ENCODE results near the gene LGALS7B. TPM values are rescaled to one million over a fixed set of nuclear protein-coding genes. Genes with fewer than 3 reads are reported as not detected.
"Not testable (repeated sequence)": the region's sequence is repeated elsewhere in the genome, so short reads cannot be mapped to it uniquely, and the experiment has no call there.

The LGALS7B gene
- total RNA-seq = 0.39 TPM in 1 of 2 replicates, not detected in the other

- no peak for DNase-seq (ENCODE audit: low read depth in 2 of 2)
Measured at GRCh38 chr19:38788478-38789243, at the start of gene LGALS7B. Gene LGALS7B, plus strand, starts transcription at chr19:38789200. Its CDS starts 27 bp downstream, at chr19:38789227.

- DNase-seq (ENCODE audit: low read depth in 2 of 2) = peak in 1 of 2 donors; percentile 0
Measured at GRCh38 chr19:38739440-38740256, 49.4 kb upstream of the LGALS7B start.

GRCh38 chr19:38740257-38740592, 48.8 kb upstream of the LGALS7B start:
- DNase-seq (ENCODE audit: low read depth in 2 of 2) = peak in 1 of 2 donors; percentile 0

- DNase-seq (ENCODE audit: low read depth in 2 of 2) = no peak
Measured at GRCh38 chr19:38740932-38741331, 48.1 kb upstream of the LGALS7B start.

- DNase-seq (ENCODE audit: low read depth in 2 of 2) = no peak
Measured at GRCh38 chr19:38741670-38742069, 47.3 kb upstream of the LGALS7B start.

GRCh38 chr19:38742296-38742695, 46.7 kb upstream of the LGALS7B start:
- no peak for DNase-seq (ENCODE audit: low read depth in 2 of 2)

GRCh38 chr19:38742906-38743305, 46.1 kb upstream of the LGALS7B start:
- DNase-seq (ENCODE audit: low read depth in 2 of 2) = no peak

GRCh38 chr19:38743394-38744297, 45.4 kb upstream of the LGALS7B start:
- no peak for DNase-seq (ENCODE audit: low read depth in 2 of 2)

- DNase-seq (ENCODE audit: low read depth in 2 of 2) = no peak
Measured at GRCh38 chr19:38744298-38744681, 44.7 kb upstream of the LGALS7B start, which contains the start of gene CAPN12. Gene CAPN12, minus strand, starts transcription at chr19:38744474. Its CDS starts 309 bp downstream, at chr19:38744165.

GRCh38 chr19:38744874-38745273, 44.1 kb upstream of the LGALS7B start:
- DNase-seq (ENCODE audit: low read depth in 2 of 2) = no peak

GRCh38 chr19:38745316-38745715, 43.7 kb upstream of the LGALS7B start:
- no peak for DNase-seq (ENCODE audit: low read depth in 2 of 2)

GRCh38 chr19:38753783-38754182, 35.2 kb upstream of the LGALS7B start:
- DNase-seq (ENCODE audit: low read depth in 2 of 2) = not testable (repeated sequence)

GRCh38 chr19:38754196-38754595, 34.8 kb upstream of the LGALS7B start:
- not testable (repeated sequence) for DNase-seq (ENCODE audit: low read depth in 2 of 2)

GRCh38 chr19:38759590-38760003, 29.4 kb upstream of the LGALS7B start:
- DNase-seq (ENCODE audit: low read depth in 2 of 2) = no peak

GRCh38 chr19:38760805-38761517, 28.0 kb upstream of the LGALS7B start:
- DNase-seq (ENCODE audit: low read depth in 2 of 2) = not testable (repeated sequence)

- not testable (repeated sequence) for DNase-seq (ENCODE audit: low read depth in 2 of 2)
Measured at GRCh38 chr19:38761884-38762389, 27.1 kb upstream of the LGALS7B start.

- no peak for DNase-seq (ENCODE audit: low read depth in 2 of 2)
Measured at GRCh38 chr19:38763795-38764220, 25.2 kb upstream of the LGALS7B start.

- DNase-seq (ENCODE audit: low read depth in 2 of 2) = no peak
Measured at GRCh38 chr19:38765214-38765613, 23.8 kb upstream of the LGALS7B start.

GRCh38 chr19:38766276-38767047, 22.5 kb upstream of the LGALS7B start:
- no peak for DNase-seq (ENCODE audit: low read depth in 2 of 2)

All from dermis microvascular lymphatic vessel endothelial cell (primary cell).